GM19035 (cell line): ENCODE data around the gene MLLT6.
"Not testable (repeated sequence)": the region's sequence is repeated elsewhere in the genome, so short reads cannot be mapped to it uniquely, and the experiment has no call there.

Source experiments
- ATAC-seq: cut with Tn5 transposase; IDR thresholded peaks from one replicate; pipeline ENCODE4 v1.9.1; 2021; ENCODE audit not compliant: unreplicated experiment

MLLT6 gene

GRCh38 chr17:38725066-38725465, 20.0 kb downstream of the MLLT6 start:
- no peak for ATAC-seq

DNA sequence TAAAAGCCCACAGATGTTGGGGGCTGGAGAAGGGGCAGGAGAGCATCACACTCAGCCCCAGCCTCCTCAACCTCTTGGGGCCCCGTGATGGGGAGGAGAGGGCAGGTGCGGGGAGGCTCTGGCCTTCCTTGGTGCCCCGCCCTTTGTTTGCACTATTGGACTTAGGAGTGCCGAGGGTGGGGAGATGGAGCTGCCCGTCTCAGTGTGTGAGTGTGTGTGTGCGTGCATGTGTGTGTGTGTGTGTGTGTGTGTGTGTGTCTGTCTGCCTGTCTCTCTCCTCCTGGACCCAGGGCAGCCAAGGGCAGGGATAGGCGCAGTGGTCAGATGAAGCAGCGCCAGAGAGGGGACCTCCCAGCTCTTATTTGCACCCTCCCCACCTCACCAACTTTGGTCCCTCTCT, 21.1 kb downstream of the MLLT6 start:
- ATAC-seq = not testable (repeated sequence)

- no peak for ATAC-seq
Measured at GRCh38 chr17:38727736-38728135, 22.7 kb downstream of the MLLT6 start.

- no peak for ATAC-seq
Measured at GRCh38 chr17:38728290-38728831, 23.3 kb downstream of the MLLT6 start.

GRCh38 chr17:38729368-38729885, 24.4 kb downstream of the MLLT6 start:
- no peak for ATAC-seq

GRCh38 chr17:38729886-38730525, 24.9 kb downstream of the MLLT6 start, which contains the start of gene CISD3:
CISD3 (plus strand) TSS chr17:38730341; CDS start chr17:38730359, 18 bp downstream.
- ATAC-seq = peak; percentile 76

DNA sequence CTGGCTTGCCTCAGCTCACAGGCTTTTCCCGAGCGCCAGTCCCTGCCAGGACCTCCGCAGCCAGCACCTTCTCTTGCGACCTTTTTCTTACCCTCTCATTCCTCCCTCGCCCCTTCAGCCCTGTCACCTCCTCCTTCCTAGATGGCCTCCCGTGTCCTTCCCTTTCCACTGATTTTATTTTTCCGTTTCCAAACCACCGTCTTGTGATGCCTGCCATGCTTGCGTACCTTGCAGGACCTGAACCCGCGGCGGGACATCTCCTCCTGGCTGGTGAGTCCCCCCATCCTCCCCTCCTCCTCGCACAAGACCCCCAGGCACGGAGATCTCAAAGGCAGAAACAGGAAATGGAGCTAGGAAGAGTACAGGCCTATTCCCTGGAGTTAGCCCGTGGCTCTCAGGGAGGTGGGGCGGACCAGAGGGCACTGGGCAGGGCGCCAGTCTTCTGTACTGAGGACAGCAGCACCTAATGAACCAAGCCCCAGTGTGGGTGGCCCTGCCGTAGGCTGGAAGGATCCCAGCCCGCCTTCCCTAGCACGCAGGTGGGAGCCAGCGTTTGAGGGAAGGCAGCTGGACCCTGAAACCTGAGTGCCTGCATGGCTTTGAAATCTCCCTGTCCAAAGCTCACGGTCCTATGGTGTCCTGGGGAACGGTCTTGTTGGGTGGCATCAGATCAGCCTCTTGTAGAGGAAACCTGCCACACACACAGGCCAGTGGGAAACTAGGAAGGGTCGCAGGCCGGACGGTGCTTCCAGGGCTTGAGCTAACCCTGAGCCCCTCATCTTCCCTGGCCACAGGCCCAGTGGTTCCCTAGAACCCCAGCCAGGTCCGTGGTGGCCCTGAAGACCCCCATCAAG, 25.7 kb downstream of the MLLT6 start:
- no peak for ATAC-seq

DNA sequence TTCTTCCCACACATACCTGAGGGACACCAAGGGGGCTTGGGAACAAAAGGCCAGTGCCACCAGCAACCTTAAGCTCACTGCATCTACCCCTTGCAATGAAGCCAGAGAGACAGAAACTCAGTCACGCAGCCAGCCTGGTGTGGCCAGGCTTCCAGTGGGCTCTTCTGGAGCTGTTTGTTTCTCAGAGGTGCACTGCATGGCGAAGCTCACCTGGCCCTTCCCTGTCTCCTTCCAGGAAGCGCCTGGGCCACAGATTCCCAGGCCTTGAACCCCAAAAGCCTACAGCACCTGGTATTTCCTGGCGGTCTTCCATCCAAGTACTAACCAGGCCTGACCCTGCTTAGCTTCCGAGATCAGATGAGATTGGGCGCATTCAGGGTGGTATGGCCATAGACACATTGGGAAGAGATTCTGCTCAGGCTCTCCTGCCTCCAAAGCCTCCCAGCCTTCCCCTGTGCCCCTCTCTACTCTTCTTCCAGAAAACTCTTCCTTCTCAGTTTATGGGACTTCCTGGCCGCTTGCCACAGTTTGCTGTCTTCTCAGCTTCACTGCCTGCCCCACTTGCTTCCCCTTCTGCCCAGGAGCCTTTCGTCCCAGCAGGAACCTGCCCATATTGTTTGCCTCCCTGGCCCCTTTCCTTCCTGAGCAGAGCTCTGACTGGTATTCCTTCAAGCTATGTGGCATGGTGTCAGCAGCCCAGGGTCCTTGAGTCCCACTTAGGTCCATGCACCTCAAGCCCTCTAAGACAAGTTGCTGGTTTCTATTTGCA, 26.6 kb downstream of the MLLT6 start:
- ATAC-seq = no peak

- no peak for ATAC-seq
Measured at GRCh38 chr17:38732376-38733281, 27.6 kb downstream of the MLLT6 start.

DNA sequence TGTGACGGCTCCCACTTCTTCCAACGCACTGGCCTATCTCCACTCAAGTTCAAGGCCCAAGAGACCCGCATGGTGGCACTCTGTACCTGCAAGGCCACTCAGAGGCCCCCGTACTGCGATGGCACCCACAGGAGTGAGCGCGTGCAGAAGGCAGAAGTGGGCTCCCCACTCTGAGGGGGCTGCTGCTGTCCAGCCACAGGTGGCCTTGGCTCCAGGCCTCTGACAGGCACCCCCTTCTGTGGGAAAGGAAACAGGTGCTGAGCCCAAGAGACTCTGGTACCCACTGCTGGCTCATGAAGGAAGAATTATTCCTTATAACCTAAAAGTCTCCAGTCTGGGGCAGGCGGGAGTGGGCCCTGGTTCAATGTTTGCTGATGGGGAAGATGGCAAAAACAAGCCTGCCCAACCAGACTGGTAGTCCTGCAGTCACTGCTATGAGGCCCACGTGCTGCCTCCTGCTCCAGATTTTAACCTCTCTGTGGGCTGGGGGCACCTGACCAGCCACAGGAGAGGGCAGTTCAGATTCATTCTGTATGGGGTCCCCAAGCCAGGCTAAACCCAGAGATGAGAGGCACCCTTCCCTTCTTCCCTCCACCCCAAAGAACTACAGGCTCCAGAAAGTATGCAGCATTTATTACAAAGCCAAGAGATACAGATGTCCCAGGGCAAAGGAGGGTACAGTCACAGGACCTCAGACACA, 28.4 kb downstream of the MLLT6 start:
- no peak for ATAC-seq

- no peak for ATAC-seq
Measured at GRCh38 chr17:38733982-38734973, 29.2 kb downstream of the MLLT6 start.

DNA sequence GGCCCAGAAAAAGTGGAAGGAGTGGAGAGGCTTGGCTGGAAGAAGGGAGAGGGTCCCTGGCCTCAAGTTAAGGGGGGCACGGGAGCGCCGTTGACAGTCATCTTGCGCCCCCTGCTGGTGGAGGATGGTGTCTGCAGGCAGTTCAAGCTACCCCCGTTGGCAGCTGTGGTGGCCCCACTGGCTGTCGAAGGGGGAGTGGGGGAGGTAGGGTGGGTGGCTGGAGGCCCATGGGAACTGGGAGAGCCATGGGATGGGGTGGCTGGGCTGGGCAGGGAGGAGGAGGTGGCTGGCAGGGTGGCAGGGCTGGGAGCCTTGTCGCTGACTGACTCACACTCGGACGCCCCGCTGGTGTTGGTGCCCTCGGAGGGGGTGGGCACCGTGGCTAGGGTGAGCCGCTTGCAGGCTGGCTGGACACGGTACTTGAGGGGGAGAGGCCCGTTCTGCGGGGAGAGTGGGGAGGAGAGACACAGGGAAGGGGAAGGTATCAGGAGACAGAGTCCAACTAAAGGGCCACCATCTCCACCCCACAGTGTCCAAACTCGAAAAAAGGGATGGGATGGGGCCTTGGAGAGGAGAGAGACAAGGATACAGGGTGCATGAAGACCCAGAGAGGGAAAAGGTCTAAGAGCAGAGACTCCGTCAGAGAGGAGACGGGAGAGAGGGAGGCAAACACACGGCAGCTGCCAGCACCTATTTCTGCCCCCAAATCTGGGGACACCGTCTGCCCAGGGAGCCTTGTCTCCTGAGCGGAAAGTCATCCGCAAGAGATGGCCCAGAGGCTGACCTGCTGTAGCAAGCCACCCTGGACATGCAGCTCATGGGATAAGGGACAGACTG, 30.3 kb downstream of the MLLT6 start:
- no peak for ATAC-seq

GRCh38 chr17:38738007-38738662, 33.1 kb downstream of the MLLT6 start:
- no peak for ATAC-seq

- no peak for ATAC-seq
Measured at GRCh38 chr17:38738686-38739085, 33.6 kb downstream of the MLLT6 start.

GRCh38 chr17:38739305-38739704, 34.2 kb downstream of the MLLT6 start:
- ATAC-seq = no peak

DNA sequence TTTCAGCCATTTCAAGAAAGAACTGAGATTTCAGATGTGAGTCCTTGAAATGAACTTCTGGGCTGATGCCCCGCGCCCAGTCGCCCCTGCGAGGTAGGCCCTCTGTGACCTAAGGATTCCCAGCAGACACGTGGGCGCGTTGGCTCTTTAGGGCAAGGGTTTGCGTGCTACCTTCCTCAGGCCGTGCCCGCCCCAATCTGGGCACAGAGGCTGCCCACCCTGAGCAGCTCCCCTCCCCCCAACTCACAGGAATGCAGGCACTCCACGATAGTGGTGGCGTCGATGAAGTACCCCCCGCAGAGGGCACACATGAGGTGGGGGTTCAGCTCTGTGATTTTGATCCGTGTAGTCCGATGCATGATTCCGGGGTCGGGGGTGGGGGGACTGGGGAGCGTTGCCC, 35.0 kb downstream of the MLLT6 start:
- ATAC-seq = no peak

DNA sequence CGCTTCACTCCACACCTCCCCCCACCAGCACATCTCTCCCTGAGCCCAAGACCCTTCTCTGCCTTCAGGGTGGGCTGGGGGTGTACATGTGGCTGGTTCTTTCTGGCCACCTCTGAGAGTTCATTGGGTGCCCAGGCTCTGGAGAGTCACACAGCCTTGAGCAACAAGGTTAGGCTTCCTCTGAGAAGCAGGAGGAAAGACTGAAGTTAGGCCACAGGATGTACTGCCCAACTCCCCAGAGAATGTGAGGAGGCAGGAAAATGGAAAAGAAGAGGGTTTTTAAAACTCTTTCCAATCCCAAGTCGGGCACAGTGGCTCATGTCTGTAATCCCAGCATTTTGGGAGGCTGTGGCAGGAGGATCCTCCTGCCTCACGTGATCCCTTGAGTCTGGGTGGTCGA, 35.7 kb downstream of the MLLT6 start:
- ATAC-seq = no peak
